RWPE1 (cell line): ENCODE data around the gene DLGAP5.

Source experiments
- CTCF ChIA-PET: fragments of 350-600 bp; sonication (Branson Sonifier 250); formaldehyde crosslinking; extraction: SDS; loops from one replicate; lab custom pipeline; 2021; lab: Yijun Ruan, JAX
- POLR2A ChIA-PET: fragments of 400-600 bp; formaldehyde crosslinking; extraction: SDS; loops from one replicate; lab custom pipeline; 2020; ENCODE audit warnings: antibody characterized with exemption; ENCODE audit not compliant: low non-redundant PET; lab: Yijun Ruan, JAX
- DNase-seq: peaks from one replicate; pipeline ENCODE4 v3.0.0; 2012; ENCODE audit warnings: low spot score
- H3K27ac ChIP-seq: fragments of 450-650 bp; 2 replicates; pipeline ENCODE4 v1.5.1; 2017
- CTCF ChIP-seq: fragments of 450-650 bp; conservative IDR thresholded peaks from 2 replicates; pipeline ENCODE4 v1.5.1; 2017; ENCODE audit warnings: low read depth, mild to moderate bottlenecking

Gene DLGAP5

GRCh38 chr14:55105991-55106390 lies 85.4 kb downstream of the DLGAP5 start:
- TF ChIP-seq CTCF, result no peak
- no peak overlapping the region for H3K27ac ChIP-seq
- DNase-seq, result no peak
- ChIA-PET CTCF (interaction anchor here (0.6 kb wide), 1 partner anchor 18 kb away, joined by 3 read pairs; no protein-coding TSS in a partner anchor), POLR2A (no interaction called here)

- peak overlapping the region; percentile 93 for H3K27ac ChIP-seq
- DNase-seq, result no peak
- POLR2A ChIA-PET, result interaction anchor here (0.6 to 1.8 kb wide), 4 partner anchors 13 to 51 kb away, joined by 3 to 16 read pairs (median 3); partner anchors contain the start of gene LGALS3
- CTCF ChIA-PET, result no interaction called here
- no peak for TF ChIP-seq CTCF
These were observed 87.1 kb downstream of the DLGAP5 start for GRCh38 chr14:55103971-55104954.

DNA sequence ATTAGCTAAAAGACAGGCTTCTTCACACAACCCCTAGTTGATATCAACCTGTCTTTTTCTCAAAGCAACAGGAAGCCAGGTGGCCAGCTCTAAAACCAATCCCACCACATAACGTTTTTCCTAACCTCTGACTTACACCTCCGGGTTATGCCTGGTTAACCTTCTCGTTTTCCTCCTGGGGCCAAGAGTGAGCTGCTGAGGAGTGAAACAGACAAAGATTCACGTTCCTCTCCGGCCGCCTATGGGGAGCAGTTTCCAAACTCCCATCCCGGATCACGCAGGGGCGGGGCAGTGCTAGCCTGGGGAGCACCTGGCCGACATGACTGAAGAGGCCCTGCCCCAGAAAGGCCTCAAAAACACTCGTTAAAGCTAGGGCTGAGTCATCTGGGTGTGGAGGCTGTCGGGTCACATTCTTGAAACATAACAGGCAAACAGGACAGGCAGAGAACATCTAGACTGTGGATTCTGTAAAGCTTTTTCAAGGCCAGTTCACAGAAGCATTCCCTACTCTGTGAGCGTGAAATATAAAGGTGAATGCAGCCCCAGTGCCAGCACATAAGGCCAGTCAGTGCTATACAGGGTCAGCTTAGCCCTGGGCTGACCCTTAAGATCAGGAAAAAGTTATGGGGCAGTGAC lies 88.3 kb downstream of the DLGAP5 start:
- POLR2A ChIA-PET, result interaction anchor here (0.6 to 1.8 kb wide), 8 partner anchors 15 to 235 kb away, joined by 3 to 16 read pairs (median 3); partner anchors contain the start of gene LGALS3
- peak; percentile 95 for DNase-seq
- peak overlapping the region; percentile 93 for H3K27ac ChIP-seq

GRCh38 chr14:55102141-55102621 lies 89.2 kb downstream of the DLGAP5 start:
- no peak for TF ChIP-seq CTCF
- POLR2A ChIA-PET, result interaction anchor here (1.5 to 1.8 kb wide), 2 partner anchors 27 to 31 kb away, joined by 4 to 16 read pairs; partner anchors contain the start of gene LGALS3
- peak; percentile 59 for DNase-seq
- CTCF ChIA-PET, result interaction anchor here (0.7 to 2.0 kb wide), 3 partner anchors 17 to 59 kb away, joined by 3 to 7 read pairs (median 4); no protein-coding TSS in a partner anchor
- H3K27ac ChIP-seq, result peak overlapping the region; percentile 93

More for the DNA sequence above, 88.3 kb downstream of the DLGAP5 start:
- TF ChIP-seq CTCF, result no peak
- CTCF ChIA-PET, result interaction anchor here (0.6 to 2.0 kb wide), 6 partner anchors 16 to 731 kb away, joined by 3 to 7 read pairs (median 4); no protein-coding TSS in a partner anchor

GRCh38 chr14:55101698-55102097 lies 89.7 kb downstream of the DLGAP5 start:
- CTCF ChIA-PET, result interaction anchor here (2.0 kb wide), 1 partner anchor 17 kb away, joined by 7 read pairs; no protein-coding TSS in a partner anchor
- H3K27ac ChIP-seq, result peak overlapping the region; percentile 93
- DNase-seq, result no peak
- POLR2A ChIA-PET, result no interaction called here
- no peak for TF ChIP-seq CTCF

DNA sequence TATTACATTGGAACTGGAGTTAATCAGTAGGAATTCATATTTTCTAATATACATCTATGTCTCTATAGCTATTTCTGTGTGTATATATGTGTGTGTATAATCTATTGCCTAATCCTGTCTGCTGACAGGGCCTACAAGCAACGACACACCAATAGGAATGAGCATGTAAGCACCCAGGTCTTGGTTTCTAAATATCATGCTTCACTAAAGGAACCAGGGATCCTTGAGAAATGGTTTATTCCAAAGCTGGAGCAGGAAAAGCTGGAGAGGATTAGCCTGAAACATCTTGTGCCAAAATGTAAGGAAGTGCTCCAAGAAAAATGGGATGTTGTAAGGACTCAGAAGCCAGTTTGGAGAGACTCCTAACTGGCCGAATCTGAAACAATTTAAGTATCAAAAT lies 91.6 kb downstream of the DLGAP5 start:
- no peak overlapping the region for H3K27ac ChIP-seq
- no peak for TF ChIP-seq CTCF
- ChIA-PET POLR2A (no interaction called here), CTCF (no interaction called here)
- no peak for DNase-seq
